HG02840 (cell line): ENCODE data around the gene WWC2.
"Not testable (repeated sequence)": the region's sequence is repeated elsewhere in the genome, so short reads cannot be mapped to it uniquely, and the experiment has no call there.

Source experiments
- ATAC-seq: cut with Tn5 transposase; IDR thresholded peaks from one replicate; pipeline ENCODE4 v1.9.1; 2021; ENCODE audit warnings: mild to moderate bottlenecking, moderate library complexity, moderate number of reproducible peaks; ENCODE audit not compliant: unreplicated experiment, low FRiP score

The WWC2 gene

GRCh38 chr4:183321516-183321915 lies 222.5 kb downstream of the WWC2 start:
- no peak for ATAC-seq

GRCh38 chr4:183322326-183322725 lies 223.3 kb downstream of the WWC2 start, which contains the start of gene CLDN24:
TSS of gene CLDN24 (minus strand) at chr4:183322426. CDS start at chr4:183322426, 0 bp downstream.
- no peak for ATAC-seq

- no peak for ATAC-seq
Measured at GRCh38 chr4:183323295-183323694, 224.2 kb downstream of the WWC2 start.

GRCh38 chr4:183324056-183324455 lies 225.0 kb downstream of the WWC2 start:
- ATAC-seq: not testable (repeated sequence)

- no peak for ATAC-seq
Measured at GRCh38 chr4:183324619-183325018, 225.6 kb downstream of the WWC2 start.

GRCh38 chr4:183326387-183326786 lies 227.3 kb downstream of the WWC2 start:
- not testable (repeated sequence) for ATAC-seq

GRCh38 chr4:183326853-183327252 lies 227.8 kb downstream of the WWC2 start:
- ATAC-seq: no peak

GRCh38 chr4:183327827-183328226 lies 228.8 kb downstream of the WWC2 start:
- no peak for ATAC-seq

GRCh38 chr4:183328832-183329231 lies 229.8 kb downstream of the WWC2 start:
- ATAC-seq: no peak

GRCh38 chr4:183329244-183329643 lies 230.2 kb downstream of the WWC2 start:
- ATAC-seq: no peak

- ATAC-seq: no peak
Measured at GRCh38 chr4:183329954-183330742, 231.1 kb downstream of the WWC2 start.

- ATAC-seq: no peak
Measured at GRCh38 chr4:183330841-183331240, 231.8 kb downstream of the WWC2 start.

GRCh38 chr4:183332447-183332846 lies 233.4 kb downstream of the WWC2 start:
- ATAC-seq: no peak

- ATAC-seq: no peak
Measured at GRCh38 chr4:183333202-183333601, 234.1 kb downstream of the WWC2 start.

GRCh38 chr4:183333983-183334382 lies 234.9 kb downstream of the WWC2 start:
- no peak for ATAC-seq

GRCh38 chr4:183335369-183335940 lies 236.4 kb downstream of the WWC2 start:
- ATAC-seq: no peak

- ATAC-seq: no peak
Measured at GRCh38 chr4:183337349-183337748, 238.3 kb downstream of the WWC2 start.

GRCh38 chr4:183337833-183338232 lies 238.8 kb downstream of the WWC2 start:
- no peak for ATAC-seq

GRCh38 chr4:183342541-183343533 lies 243.8 kb downstream of the WWC2 start:
- no peak for ATAC-seq

GRCh38 chr4:183343730-183344129 lies 244.7 kb downstream of the WWC2 start:
- no peak for ATAC-seq
